Natural killer cell (primary cell): ENCODE results near the gene G0S2. TPM values are rescaled to one million over a fixed set of nuclear protein-coding genes. Genes with fewer than 3 reads are reported as not detected.

Experiments used
- ATAC-seq, 3 donors: fragments of 150-1000 bp in 2 of 3; fragments of 200-7000 bp in 1 of 3; cut with Tn5 transposase; 1 replicate in 1 of 3; 2 replicates in 2 of 3; pipeline ENCODE4 v1.10.0; 2021; ENCODE audit warnings: mild to moderate bottlenecking in 2 of 3, moderate library complexity in 2 of 3
- DNase-seq, 2 donors: peaks; one replicate each; pipeline versions ENCODE4 v3.0.0 to v3.0.0-alpha.2; 2013 to 2021; ENCODE audit warnings: mixed read lengths in 1 of 2
- H3K27ac ChIP-seq: one replicate; pipeline ENCODE4 v1.5.1; 2013; ENCODE audit warnings: mild to moderate bottlenecking, low read length
- H3K27me3 ChIP-seq: one replicate; pipeline ENCODE4 v1.6.1; 2013; ENCODE audit warnings: low read length; ENCODE audit not compliant: control insufficient read depth, insufficient read depth
- H3K36me3 ChIP-seq: one replicate; pipeline ENCODE4 v1.6.1; 2013; ENCODE audit warnings: low read length; ENCODE audit not compliant: control insufficient read depth, insufficient read depth
- H3K4me1 ChIP-seq: one replicate; pipeline ENCODE4 v1.6.1; 2013; ENCODE audit warnings: low read length; ENCODE audit not compliant: control insufficient read depth, insufficient read depth
- H3K4me3 ChIP-seq: one replicate; pipeline ENCODE4 v1.5.1; 2013; ENCODE audit warnings: low read length
- H3K9me3 ChIP-seq: one replicate; pipeline ENCODE4 v1.6.1; 2013; ENCODE audit warnings: low read length; ENCODE audit not compliant: control insufficient read depth, insufficient read depth
- H3K27ac Mint-ChIP-seq, 2 donors: one replicate each; pipeline ENCODE4 v1.8.0; 2022; ENCODE audit warnings: mild to moderate bottlenecking in 2 of 2, mixed read lengths in 2 of 2, moderate library complexity in 1 of 2
- H3K27me3 Mint-ChIP-seq, 2 donors: one replicate each; pipeline ENCODE4 v1.8.0; 2022; ENCODE audit warnings: low read depth in 2 of 2, mixed read lengths in 2 of 2
- H3K36me3 Mint-ChIP-seq: one replicate; pipeline ENCODE4 v1.8.0; 2022; ENCODE audit warnings: mixed read lengths
- H3K4me1 Mint-ChIP-seq, 2 donors: one replicate each; pipeline ENCODE4 v1.8.0; 2022; ENCODE audit warnings: mixed read lengths in 2 of 2
- H3K4me3 Mint-ChIP-seq: one replicate; pipeline ENCODE4 v1.8.0; 2022; ENCODE audit warnings: mild to moderate bottlenecking, moderate library complexity, mixed read lengths
- H3K9me3 Mint-ChIP-seq, 2 donors: one replicate each; pipeline ENCODE4 v1.8.0; 2022; ENCODE audit warnings: mixed read lengths in 2 of 2
- WGBS: methylation state at CpG from one replicate; pipeline ENCODE4 v1.1.7; 2013; ENCODE audit warnings: missing lambda C conversion rate; ENCODE audit not compliant: insufficient coverage; 5-methylcytosine and 5-hydroxymethylcytosine counted together
- intact Hi-C: fragments of 100-400 bp; cut with micrococcal nuclease; formaldehyde crosslinking; loops from one replicate; pipeline ENCODE4 v1.14.2; 2022
- total RNA-seq, 4 donors: library from RNA; stranded (reverse); fragments of 120-200 nt in 1 of 4; gene quantifications; one replicate each; pipeline versions ENCODE4 v1.2.3 to v1.2.4, GENCODE V29; 2013 to 2022
- TF ChIP-seq, protein P1 (sequence below): fragments of 200-600 bp; IDR thresholded peaks from one replicate; pipeline ENCODE4 v1.8.0; 2022; ENCODE audit warnings: antibody characterized with exemption

The G0S2 gene
- total RNA-seq, 3 donors from 2014 or later (not counting 1 experiment from before 2014, with no cell fraction given): 15.3 to 132 (median 22.0) TPM

DNA sequence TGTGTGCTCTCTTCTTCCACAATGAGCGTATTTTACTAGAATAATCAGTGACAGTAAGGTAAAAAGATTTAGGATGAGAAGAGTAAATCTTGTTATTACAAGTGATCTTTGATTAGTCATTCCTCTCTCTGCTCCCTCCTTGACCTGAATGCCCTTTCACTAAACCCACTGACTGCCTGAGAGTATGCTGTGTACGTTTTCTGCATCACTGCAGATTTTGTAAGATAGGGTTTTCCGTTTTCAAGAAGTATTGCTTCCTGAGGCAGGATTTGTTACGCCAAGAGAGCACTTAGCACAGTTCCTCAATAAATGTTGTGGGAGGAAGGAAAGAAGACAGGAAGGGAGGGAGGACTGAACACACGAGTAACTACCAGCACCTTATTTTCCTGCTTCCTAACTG is 15.3 kb upstream of the G0S2 start:
- H3K36me3 Mint-ChIP-seq: no peaks in the 10 kb centered on the region
- H3K4me3 ChIP-seq: no peak overlapping the region
- H3K27me3 ChIP-seq: no peaks in the 10 kb centered on the region
- H3K27me3 Mint-ChIP-seq: peaks cover 7 to 9% of the 10 kb centered on the region in 2 donors
- H3K4me1 Mint-ChIP-seq: peaks cover 0 to 5% of the 10 kb centered on the region in 2 donors
- H3K9me3 Mint-ChIP-seq: no peaks in the 10 kb centered on the region
- H3K27ac ChIP-seq: no peak overlapping the region
- no peaks in the 10 kb centered on the region for H3K4me1 ChIP-seq
- H3K4me3 Mint-ChIP-seq: no peak overlapping the region
- ATAC-seq: peak; percentile 24 to 53 (median 29)
- DNase-seq: peak in 1 of 2 donors; percentile 17
- H3K9me3 ChIP-seq: no peaks in the 10 kb centered on the region
- 0% methylated on average over 3 of the region's 5 CpGs for WGBS
- TF ChIP-seq, protein P1, sequence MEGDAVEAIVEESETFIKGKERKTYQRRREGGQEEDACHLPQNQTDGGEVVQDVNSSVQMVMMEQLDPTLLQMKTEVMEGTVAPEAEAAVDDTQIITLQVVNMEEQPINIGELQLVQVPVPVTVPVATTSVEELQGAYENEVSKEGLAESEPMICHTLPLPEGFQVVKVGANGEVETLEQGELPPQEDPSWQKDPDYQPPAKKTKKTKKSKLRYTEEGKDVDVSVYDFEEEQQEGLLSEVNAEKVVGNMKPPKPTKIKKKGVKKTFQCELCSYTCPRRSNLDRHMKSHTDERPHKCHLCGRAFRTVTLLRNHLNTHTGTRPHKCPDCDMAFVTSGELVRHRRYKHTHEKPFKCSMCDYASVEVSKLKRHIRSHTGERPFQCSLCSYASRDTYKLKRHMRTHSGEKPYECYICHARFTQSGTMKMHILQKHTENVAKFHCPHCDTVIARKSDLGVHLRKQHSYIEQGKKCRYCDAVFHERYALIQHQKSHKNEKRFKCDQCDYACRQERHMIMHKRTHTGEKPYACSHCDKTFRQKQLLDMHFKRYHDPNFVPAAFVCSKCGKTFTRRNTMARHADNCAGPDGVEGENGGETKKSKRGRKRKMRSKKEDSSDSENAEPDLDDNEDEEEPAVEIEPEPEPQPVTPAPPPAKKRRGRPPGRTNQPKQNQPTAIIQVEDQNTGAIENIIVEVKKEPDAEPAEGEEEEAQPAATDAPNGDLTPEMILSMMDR: no peak
- H3K36me3 ChIP-seq: no peaks in the 10 kb centered on the region
- no peak overlapping the region for H3K27ac Mint-ChIP-seq
- intact Hi-C loops: no loop called here

DNA sequence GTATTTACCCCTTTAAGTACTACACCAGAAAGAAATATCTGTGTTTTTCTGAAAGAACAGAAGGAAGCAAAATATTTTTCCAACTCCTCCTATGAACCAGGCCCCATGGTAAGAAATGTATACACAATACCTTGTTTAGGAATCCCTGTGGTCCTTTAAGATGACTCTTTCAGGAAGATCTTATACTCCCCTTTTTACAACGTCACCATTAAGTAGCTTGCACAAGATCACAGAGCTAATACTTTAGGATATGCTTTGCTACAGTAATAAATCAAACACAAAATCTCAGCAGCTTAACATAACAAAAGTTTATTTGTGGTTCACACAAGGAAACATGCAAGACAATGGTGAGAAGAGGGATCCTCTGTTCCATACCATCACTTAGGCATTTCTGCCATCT is 14.1 kb upstream of the G0S2 start:
- Histone ChIP-seq H3K27me3 (no peaks in the 10 kb centered on the region), H3K9me3 (no peaks in the 10 kb centered on the region), H3K4me3 (no peak overlapping the region), H3K36me3 (no peaks in the 10 kb centered on the region), H3K27ac (no peak overlapping the region), H3K4me1 (no peaks in the 10 kb centered on the region)
- intact Hi-C loops: no loop called here
- no peak for ATAC-seq
- whole genome bisulfite sequencing: 50% methylated on average over 1 of the region's 1 CpG
- H3K27ac Mint-ChIP-seq: no peak overlapping the region
- peaks cover 0 to 5% of the 10 kb centered on the region in 2 donors for H3K4me1 Mint-ChIP-seq
- H3K9me3 Mint-ChIP-seq: no peaks in the 10 kb centered on the region
- H3K27me3 Mint-ChIP-seq: peaks cover 7 to 9% of the 10 kb centered on the region in 2 donors
- TF ChIP-seq, protein P1: no peak
- no peak overlapping the region for H3K4me3 Mint-ChIP-seq
- DNase-seq: no peak
- no peaks in the 10 kb centered on the region for H3K36me3 Mint-ChIP-seq

DNA sequence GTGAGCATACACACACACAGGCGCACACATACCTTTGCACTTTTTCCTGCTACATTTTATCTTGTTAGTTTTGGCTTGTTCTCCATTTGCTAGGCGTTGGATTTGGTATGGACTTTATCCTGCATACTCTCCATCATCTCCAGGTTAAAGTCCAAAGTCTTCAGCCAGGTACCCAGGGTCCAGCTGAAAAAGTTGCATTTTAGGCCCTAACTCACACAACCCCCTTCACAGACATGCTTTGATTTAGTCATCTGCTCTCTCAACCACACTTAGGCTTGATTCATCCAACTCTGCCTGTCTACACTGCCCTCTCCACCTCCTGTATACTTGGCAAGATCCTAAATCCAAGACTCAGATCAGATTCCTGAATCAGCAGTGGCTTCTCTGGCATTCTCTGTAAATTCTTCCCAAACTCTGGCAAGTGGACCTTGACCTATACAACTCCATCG is 12.3 kb upstream of the G0S2 start:
- H3K36me3 ChIP-seq: no peaks in the 10 kb centered on the region
- H3K9me3 Mint-ChIP-seq: no peaks in the 10 kb centered on the region
- H3K4me1 Mint-ChIP-seq: peaks cover 0 to 5% of the 10 kb centered on the region in 2 donors
- TF ChIP-seq, protein P1: no peak
- intact Hi-C loops: no loop called here
- H3K27me3 Mint-ChIP-seq: peaks cover 7 to 9% of the 10 kb centered on the region in 2 donors
- DNase-seq: no peak
- no peaks in the 10 kb centered on the region for H3K9me3 ChIP-seq
- no peak overlapping the region for H3K27ac Mint-ChIP-seq
- H3K4me3 Mint-ChIP-seq: no peak overlapping the region
- no peak for ATAC-seq
- no peaks in the 10 kb centered on the region for H3K4me1 ChIP-seq
- no peak overlapping the region for H3K4me3 ChIP-seq
- 90% methylated on average over 3 of the region's 3 CpGs for WGBS
- no peaks in the 10 kb centered on the region for H3K36me3 Mint-ChIP-seq
- no peak overlapping the region for H3K27ac ChIP-seq
- no peaks in the 10 kb centered on the region for H3K27me3 ChIP-seq

DNA sequence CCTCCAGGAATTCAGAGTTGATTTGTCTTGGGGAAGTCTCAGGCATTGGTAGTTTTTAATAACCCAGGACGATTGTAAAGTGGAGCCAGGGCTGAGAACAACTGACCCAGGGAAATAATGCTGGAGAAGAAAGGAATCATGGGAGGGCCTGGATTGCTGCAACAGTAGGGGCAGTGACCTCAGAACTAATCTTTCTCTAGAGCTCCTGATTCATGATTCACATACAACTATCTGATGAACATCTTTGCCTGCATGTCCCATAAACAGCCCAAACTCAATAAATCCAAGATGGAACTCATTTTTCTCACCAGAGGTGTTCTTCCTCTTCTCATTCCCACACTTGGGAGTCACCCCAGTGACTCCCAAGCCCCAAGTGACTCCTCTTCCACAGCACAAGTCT is 8.1 kb upstream of the G0S2 start:
- no peaks in the 10 kb centered on the region for H3K36me3 Mint-ChIP-seq
- DNase-seq: no peak
- H3K9me3 Mint-ChIP-seq: peaks cover 0 to 3% of the 10 kb centered on the region in 2 donors
- no peaks in the 10 kb centered on the region for H3K4me1 Mint-ChIP-seq
- H3K27me3 ChIP-seq: no peaks in the 10 kb centered on the region
- peaks cover 0 to 10% of the 10 kb centered on the region in 2 donors for H3K27me3 Mint-ChIP-seq
- TF ChIP-seq, protein P1: no peak
- H3K27ac ChIP-seq: no peak overlapping the region
- ATAC-seq: no peak
- H3K9me3 ChIP-seq: no peaks in the 10 kb centered on the region
- H3K36me3 ChIP-seq: no peaks in the 10 kb centered on the region
- H3K4me1 ChIP-seq: no peaks in the 10 kb centered on the region
- intact Hi-C loops: no loop called here
- no peak overlapping the region for H3K4me3 ChIP-seq
- no peak overlapping the region for H3K4me3 Mint-ChIP-seq
- WGBS: 83% methylated on average over 1 of the region's 1 CpG
- no peak overlapping the region for H3K27ac Mint-ChIP-seq
